Measurements from ENCODE around the gene CELF2.

DNA sequence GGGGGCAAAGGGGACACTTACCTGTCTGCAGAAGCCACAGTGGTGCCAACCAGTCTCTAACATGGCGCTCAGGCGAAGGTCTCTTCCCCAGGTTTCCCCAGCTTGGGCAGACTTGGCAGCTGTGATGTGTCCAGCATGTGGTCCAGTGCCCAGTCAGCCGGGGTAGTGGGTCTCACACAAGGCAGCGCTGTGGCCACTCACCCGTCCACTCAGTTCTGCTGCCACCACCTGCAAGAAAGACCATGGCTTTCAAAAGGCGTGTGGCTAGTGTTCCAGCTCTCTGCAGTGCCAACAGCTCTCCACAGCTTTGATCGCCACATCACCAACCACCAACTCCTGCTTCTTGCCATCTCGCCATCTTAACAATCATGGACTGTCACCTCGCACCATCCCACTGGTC is 334.1 kb downstream of the CELF2 start:
- TF ChIP-seq, protein P1, sequence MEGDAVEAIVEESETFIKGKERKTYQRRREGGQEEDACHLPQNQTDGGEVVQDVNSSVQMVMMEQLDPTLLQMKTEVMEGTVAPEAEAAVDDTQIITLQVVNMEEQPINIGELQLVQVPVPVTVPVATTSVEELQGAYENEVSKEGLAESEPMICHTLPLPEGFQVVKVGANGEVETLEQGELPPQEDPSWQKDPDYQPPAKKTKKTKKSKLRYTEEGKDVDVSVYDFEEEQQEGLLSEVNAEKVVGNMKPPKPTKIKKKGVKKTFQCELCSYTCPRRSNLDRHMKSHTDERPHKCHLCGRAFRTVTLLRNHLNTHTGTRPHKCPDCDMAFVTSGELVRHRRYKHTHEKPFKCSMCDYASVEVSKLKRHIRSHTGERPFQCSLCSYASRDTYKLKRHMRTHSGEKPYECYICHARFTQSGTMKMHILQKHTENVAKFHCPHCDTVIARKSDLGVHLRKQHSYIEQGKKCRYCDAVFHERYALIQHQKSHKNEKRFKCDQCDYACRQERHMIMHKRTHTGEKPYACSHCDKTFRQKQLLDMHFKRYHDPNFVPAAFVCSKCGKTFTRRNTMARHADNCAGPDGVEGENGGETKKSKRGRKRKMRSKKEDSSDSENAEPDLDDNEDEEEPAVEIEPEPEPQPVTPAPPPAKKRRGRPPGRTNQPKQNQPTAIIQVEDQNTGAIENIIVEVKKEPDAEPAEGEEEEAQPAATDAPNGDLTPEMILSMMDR (IDR thresholded peaks at IDR 0.05): no peak
- TF ChIP-seq POLR2A (IDR thresholded peaks at IDR 0.05): no peak
- TF ChIP-seq POLR2AphosphoS5 (IDR thresholded peaks at IDR 0.05): no peak
